Neutrophil (primary cell): ENCODE data around the gene SELENOV.
A peak's percentile ranks its signal among the peaks of the same experiment; 100 is the strongest.

Source experiments
- H3K27ac ChIP-seq: fragments of 200-600 bp; sonication (generic); 2 replicates; pipeline ENCODE4 v1.5.1; 2016; ENCODE audit warnings: mild to moderate bottlenecking, moderate library complexity
- H3K27me3 ChIP-seq: fragments of 200-600 bp; sonication (generic); 2 replicates; pipeline ENCODE4 v1.6.0; 2016; ENCODE audit warnings: mild to moderate bottlenecking
- H3K36me3 ChIP-seq: fragments of 200-600 bp; sonication (generic); 2 replicates; pipeline ENCODE4 v1.5.1; 2017
- H3K4me1 ChIP-seq, 2 experiments: fragments of 200-600 bp in 1 of 2; sonication (generic) in 1 of 2; 1 replicate in 1 of 2; 2 replicates in 1 of 2; pipeline versions ENCODE4 v1.5.1 to v1.6.1; 2013 to 2016; ENCODE audit warnings: low read depth in 1 of 2, low read length in 1 of 2, mild to moderate bottlenecking in 1 of 2, moderate library complexity in 1 of 2; ENCODE audit not compliant: control insufficient read depth in 1 of 2, insufficient read depth in 1 of 2
- H3K4me3 ChIP-seq, 2 experiments: fragments of 200-600 bp in 1 of 2; sonication (generic) in 1 of 2; 1 replicate in 1 of 2; 2 replicates in 1 of 2; pipeline ENCODE4 v1.5.1; 2013 to 2016; ENCODE audit warnings: low read depth in 1 of 2, low read length in 1 of 2, mild to moderate bottlenecking in 1 of 2, moderate library complexity in 1 of 2
- H3K9me3 ChIP-seq: fragments of 200-600 bp; sonication (generic); 2 replicates; pipeline ENCODE4 v1.5.1; 2016
- CTCF ChIP-seq: fragments of 200-600 bp; sonication (generic); IDR thresholded peaks from 2 replicates; pipeline ENCODE4 v1.5.1; 2016; ENCODE audit warnings: antibody characterized with exemption

The SELENOV gene

GRCh38 chr19:39501340-39501739 is 13.6 kb upstream of the SELENOV start:
- no peak overlapping the region for H3K27ac ChIP-seq
- no peaks in the 10 kb centered on the region for H3K4me1 ChIP-seq
- no peaks in the 10 kb centered on the region for H3K9me3 ChIP-seq
- no peaks in the 10 kb centered on the region for H3K36me3 ChIP-seq
- no peak for TF ChIP-seq CTCF
- H3K27me3 ChIP-seq = peaks cover 100% of the 10 kb centered on the region
- H3K4me3 ChIP-seq = no peak overlapping the region

- TF ChIP-seq CTCF = peak; percentile 85
- H3K4me3 ChIP-seq = no peak overlapping the region
- peaks cover 100% of the 10 kb centered on the region for H3K27me3 ChIP-seq
- H3K4me1 ChIP-seq = peaks cover 0 to 3% of the 10 kb centered on the region in 2 experiments
- H3K27ac ChIP-seq = no peak overlapping the region
- no peaks in the 10 kb centered on the region for H3K36me3 ChIP-seq
- no peaks in the 10 kb centered on the region for H3K9me3 ChIP-seq
These were observed 12.1 kb upstream of the SELENOV start for GRCh38 chr19:39502640-39503417.

- Histone ChIP-seq H3K36me3 (no peaks in the 10 kb centered on the region), H3K4me3 (no peak overlapping the region), H3K27me3 (peaks cover 94% of the 10 kb centered on the region), H3K27ac (no peak overlapping the region), H3K9me3 (no peaks in the 10 kb centered on the region), H3K4me1 (peaks cover 0 to 3% of the 10 kb centered on the region in 2 experiments)
- TF ChIP-seq CTCF = no peak
These were observed 8.4 kb upstream of the SELENOV start for GRCh38 chr19:39506598-39506943.

GRCh38 chr19:39506944-39507714 is 7.8 kb upstream of the SELENOV start:
- peaks cover 93% of the 10 kb centered on the region for H3K27me3 ChIP-seq
- no peak for TF ChIP-seq CTCF
- no peak overlapping the region for H3K4me3 ChIP-seq
- H3K36me3 ChIP-seq = no peaks in the 10 kb centered on the region
- no peak overlapping the region for H3K27ac ChIP-seq
- peaks cover 0 to 3% of the 10 kb centered on the region in 2 experiments for H3K4me1 ChIP-seq
- no peaks in the 10 kb centered on the region for H3K9me3 ChIP-seq

- no peak overlapping the region for H3K4me3 ChIP-seq
- no peaks in the 10 kb centered on the region for H3K36me3 ChIP-seq
- peaks cover 93% of the 10 kb centered on the region for H3K27me3 ChIP-seq
- no peak overlapping the region for H3K27ac ChIP-seq
- TF ChIP-seq CTCF = no peak
- no peaks in the 10 kb centered on the region for H3K9me3 ChIP-seq
- peaks cover 0 to 3% of the 10 kb centered on the region in 2 experiments for H3K4me1 ChIP-seq
These were observed 7.1 kb upstream of the SELENOV start for GRCh38 chr19:39507715-39508364.
